Stimulated activated CD8-positive, alpha-beta memory T cell treated with anti-CD3 and anti-CD28 coated beads, Interleukin-4, amount 100 ng/mL, for 48 hours (primary cell): ENCODE data around the gene ECHS1.

Experiments
- DNase-seq: peaks from one replicate; pipeline ENCODE4 v3.0.0-alpha.2; 2020

The ECHS1 gene

DNA sequence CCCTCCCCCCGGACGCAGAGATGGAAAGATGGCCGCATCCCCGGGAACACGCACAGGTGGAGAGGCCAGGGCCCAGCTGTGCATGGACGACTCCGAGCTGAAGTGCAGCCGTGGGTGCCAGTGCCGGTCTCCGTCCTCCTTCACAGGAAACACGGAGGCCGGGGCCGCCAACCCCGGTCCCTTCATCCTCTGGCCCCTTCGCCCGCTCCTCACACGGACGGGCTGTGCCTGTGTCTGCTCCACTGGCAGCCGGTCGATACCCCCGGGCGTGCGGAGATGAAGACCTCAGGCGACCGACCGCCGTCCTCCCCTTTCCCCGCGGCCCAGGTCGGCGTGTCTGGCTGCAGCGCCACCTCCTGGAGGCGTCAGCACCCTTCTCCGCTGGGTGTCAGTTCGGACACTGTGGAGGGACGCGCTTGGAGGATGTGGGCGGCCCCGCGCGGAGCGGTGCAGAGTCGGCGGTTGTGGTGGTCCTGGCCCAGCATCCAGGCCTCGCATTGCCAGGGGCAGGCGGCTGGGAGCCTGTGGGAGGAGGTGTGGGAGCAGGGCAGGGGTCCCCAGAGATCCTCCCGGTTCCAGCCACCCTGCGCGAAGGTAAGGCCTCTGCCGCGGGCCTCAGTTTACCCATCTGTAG lies 54.5 kb downstream of the ECHS1 start:
- peak; percentile 85 for DNase-seq

DNA sequence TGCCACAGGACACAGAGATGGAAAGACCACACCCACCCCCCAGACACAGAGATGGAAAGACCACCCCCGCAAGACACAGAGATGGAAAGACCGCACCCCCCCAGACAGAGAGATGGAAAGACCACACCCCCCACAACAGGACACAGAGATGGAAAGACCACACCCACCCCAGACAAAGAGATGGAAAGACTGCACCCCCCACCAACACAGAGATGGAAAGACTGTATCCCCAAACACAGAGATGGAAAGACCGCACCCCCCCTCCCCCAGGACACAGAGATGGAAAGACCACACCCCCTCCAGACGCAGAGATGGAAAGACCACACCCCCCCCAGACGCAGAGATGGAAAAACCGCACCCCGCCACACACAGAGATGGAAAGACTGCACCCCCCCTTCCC lies 56.4 kb downstream of the ECHS1 start:
- no peak for DNase-seq

DNA sequence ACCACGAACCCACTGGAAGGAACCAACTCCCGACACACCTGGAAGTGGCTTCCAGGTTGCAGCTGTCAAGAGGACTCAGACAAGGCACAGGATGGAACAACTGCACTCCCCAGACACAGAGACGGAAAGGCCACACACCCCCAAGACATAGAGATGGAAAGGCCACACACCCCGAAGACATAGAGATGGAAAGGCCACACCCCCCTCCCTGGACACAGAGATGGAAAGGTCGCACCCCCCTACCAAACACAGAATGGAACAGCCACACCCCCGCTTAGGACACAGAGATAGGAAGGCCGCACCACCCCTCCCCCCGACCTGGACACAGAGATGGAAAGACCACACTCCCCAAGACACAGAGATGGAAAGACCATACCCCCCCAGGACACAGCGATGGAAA lies 56.9 kb downstream of the ECHS1 start:
- no peak for DNase-seq

DNA sequence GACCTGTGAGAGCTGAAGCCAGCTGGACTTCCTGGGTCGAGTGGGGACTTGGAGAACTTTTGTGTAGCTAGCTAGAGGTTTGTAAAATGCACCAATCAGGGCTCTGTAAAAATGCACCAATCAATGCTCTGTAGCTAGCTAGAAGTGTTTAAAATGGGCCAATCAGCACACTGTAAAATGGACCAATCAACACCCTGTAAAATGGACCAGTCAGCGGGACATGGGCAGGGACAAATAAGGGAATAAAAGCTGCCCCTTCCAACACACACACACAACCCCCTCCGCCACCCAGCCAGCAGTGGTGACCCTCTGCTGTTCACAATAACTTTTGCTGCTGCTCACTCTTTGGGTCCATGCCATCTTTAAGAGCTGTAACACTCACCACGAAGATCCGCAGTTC lies 57.3 kb downstream of the ECHS1 start:
- DNase-seq, result no peak

DNA sequence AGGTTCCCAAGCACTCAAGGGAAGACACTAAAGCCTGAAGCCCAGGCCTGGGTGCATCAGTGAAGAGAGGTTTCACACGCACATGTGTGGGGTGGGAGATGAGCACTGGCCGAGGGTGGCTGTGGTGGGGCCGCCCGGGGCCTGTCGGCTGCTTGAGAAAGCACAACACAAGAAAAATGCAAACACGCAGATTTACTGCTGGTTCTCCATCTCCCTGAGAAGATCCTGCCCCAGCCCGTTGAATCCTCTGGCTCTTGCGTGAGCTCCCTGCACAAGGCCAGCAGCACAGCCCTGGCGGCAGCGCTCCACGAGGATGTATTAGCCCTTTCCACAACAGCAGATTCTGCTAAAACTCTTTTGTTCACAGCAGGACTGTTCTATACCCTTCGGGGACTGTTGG lies 58.2 kb downstream of the ECHS1 start:
- no peak for DNase-seq

DNA sequence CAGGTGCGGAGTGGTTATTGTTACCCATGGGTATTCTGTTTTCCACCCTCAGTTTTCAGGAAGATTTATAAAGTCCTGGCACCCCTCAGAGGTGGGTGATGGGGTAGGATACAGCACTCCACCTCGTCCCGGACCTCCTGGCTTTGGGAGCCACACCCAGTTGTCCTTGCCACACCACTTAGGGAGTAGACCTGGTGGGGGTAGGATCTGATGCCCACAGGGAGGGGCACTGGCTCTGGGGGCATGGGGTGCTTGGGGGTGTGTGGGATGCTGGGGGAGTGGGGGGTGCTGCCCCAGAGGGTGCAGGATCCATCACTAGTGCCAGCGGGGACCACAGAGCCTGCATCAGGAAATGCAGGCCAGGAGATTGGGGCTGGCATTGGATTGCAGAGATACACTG lies 60.0 kb downstream of the ECHS1 start:
- DNase-seq, result no peak

DNA sequence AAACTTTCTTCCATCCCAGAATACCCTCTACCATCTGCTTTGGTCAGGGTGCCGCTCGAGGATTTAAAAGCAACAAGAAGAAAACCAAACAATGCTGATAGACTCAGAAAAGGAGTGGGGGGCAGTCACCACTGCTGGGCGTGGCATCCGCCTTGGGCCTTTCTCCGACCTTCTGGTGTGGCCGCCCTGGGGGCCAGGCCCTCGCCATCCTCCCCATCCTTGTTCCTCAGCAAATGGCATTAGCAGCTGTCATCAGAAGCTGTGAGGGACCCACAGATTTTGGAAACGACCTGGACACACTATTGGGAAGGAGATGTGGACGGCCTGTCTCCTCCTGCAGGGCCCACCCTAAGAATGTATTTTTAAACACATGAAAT lies 60.4 kb downstream of the ECHS1 start:
- no peak for DNase-seq
